HG03103 (cell line): ENCODE measurements around the gene SNX24.
"Not testable (repeated sequence)": the region's sequence is repeated elsewhere in the genome, so short reads cannot be mapped to it uniquely, and the experiment has no call there.

Source experiments
- ATAC-seq: cut with Tn5 transposase; IDR thresholded peaks from one replicate; pipeline ENCODE4 v1.9.1; 2021; ENCODE audit warnings: low read depth; ENCODE audit not compliant: unreplicated experiment

SNX24 gene

GRCh38 chr5:122957457-122957856 is 112.0 kb downstream of the SNX24 start:
- ATAC-seq: no peak

GRCh38 chr5:122959740-122960445 is 114.5 kb downstream of the SNX24 start:
- no peak for ATAC-seq

GRCh38 chr5:122963305-122963704 is 117.9 kb downstream of the SNX24 start:
- ATAC-seq: no peak

GRCh38 chr5:122965111-122965510 is 119.7 kb downstream of the SNX24 start:
- no peak for ATAC-seq

GRCh38 chr5:122967085-122967484 is 121.7 kb downstream of the SNX24 start:
- no peak for ATAC-seq

GRCh38 chr5:122967625-122968024 is 122.2 kb downstream of the SNX24 start:
- no peak for ATAC-seq

GRCh38 chr5:122968056-122968455 is 122.6 kb downstream of the SNX24 start:
- ATAC-seq: not testable (repeated sequence)

GRCh38 chr5:122971333-122971732 is 125.9 kb downstream of the SNX24 start:
- ATAC-seq: no peak

GRCh38 chr5:122972877-122973276 is 127.5 kb downstream of the SNX24 start:
- no peak for ATAC-seq

GRCh38 chr5:122973759-122974158 is 128.3 kb downstream of the SNX24 start:
- ATAC-seq: not testable (repeated sequence)

GRCh38 chr5:122974251-122974650 is 128.8 kb downstream of the SNX24 start:
- ATAC-seq: not testable (repeated sequence)

- no peak for ATAC-seq
These were observed 131.9 kb downstream of the SNX24 start for GRCh38 chr5:122977319-122977718.

- ATAC-seq: no peak
These were observed 132.7 kb downstream of the SNX24 start for GRCh38 chr5:122978068-122978467.

- ATAC-seq: no peak
These were observed 133.4 kb downstream of the SNX24 start for GRCh38 chr5:122978644-122979297.

- no peak for ATAC-seq
These were observed 136.4 kb downstream of the SNX24 start for GRCh38 chr5:122981846-122982245.

- no peak for ATAC-seq
These were observed 137.0 kb downstream of the SNX24 start for GRCh38 chr5:122982376-122982775.

- no peak for ATAC-seq
These were observed 139.0 kb downstream of the SNX24 start for GRCh38 chr5:122984425-122984824.

GRCh38 chr5:122985006-122985700 is 139.7 kb downstream of the SNX24 start:
- ATAC-seq: no peak

- peak; percentile 97 for ATAC-seq
These were observed 140.7 kb downstream of the SNX24 start for GRCh38 chr5:122985954-122986721.

- no peak for ATAC-seq
These were observed 150.7 kb downstream of the SNX24 start for GRCh38 chr5:122996091-122996490.

- no peak for ATAC-seq
These were observed 151.9 kb downstream of the SNX24 start for GRCh38 chr5:122997294-122997693.
